RWPE1 (cell line): Measurements from ENCODE around the gene KDM4B.
A peak's percentile ranks its signal among the peaks of the same experiment; 100 is the strongest.

Experiments
- CTCF ChIA-PET: fragments of 350-600 bp; sonication (Branson Sonifier 250); formaldehyde crosslinking; extraction: SDS; loops from one replicate; lab custom pipeline; 2021; lab: Yijun Ruan, JAX
- POLR2A ChIA-PET: fragments of 400-600 bp; formaldehyde crosslinking; extraction: SDS; loops from one replicate; lab custom pipeline; 2020; ENCODE audit warnings: antibody characterized with exemption; ENCODE audit not compliant: low non-redundant PET; lab: Yijun Ruan, JAX
- DNase-seq: peaks from one replicate; pipeline ENCODE4 v3.0.0; 2012; ENCODE audit warnings: low spot score
- H3K27ac ChIP-seq: fragments of 450-650 bp; 2 replicates; pipeline ENCODE4 v1.5.1; 2017
- CTCF ChIP-seq: fragments of 450-650 bp; conservative IDR thresholded peaks from 2 replicates; pipeline ENCODE4 v1.5.1; 2017; ENCODE audit warnings: low read depth, mild to moderate bottlenecking

Gene KDM4B

GRCh38 chr19:4991996-4992698 lies 23.2 kb downstream of the KDM4B start:
- ChIA-PET POLR2A (no interaction called here), CTCF (no interaction called here)
- DNase-seq, result no peak
- TF ChIP-seq CTCF, result no peak
- H3K27ac ChIP-seq, result no peak overlapping the region

GRCh38 chr19:4993683-4994082 lies 24.8 kb downstream of the KDM4B start:
- no peak overlapping the region for H3K27ac ChIP-seq
- CTCF ChIA-PET, result interaction anchor here (0.6 kb wide), 1 partner anchor 202 kb away, joined by 3 read pairs; the partner anchor contains the start of gene FEM1A
- POLR2A ChIA-PET, result no interaction called here
- no peak for DNase-seq
- no peak for TF ChIP-seq CTCF

GRCh38 chr19:4996701-4997100 lies 27.8 kb downstream of the KDM4B start:
- ChIA-PET CTCF (interaction anchor here (0.6 kb wide), 1 partner anchor 186 kb away, joined by 3 read pairs; no protein-coding TSS in a partner anchor), POLR2A (no interaction called here)
- no peak for DNase-seq
- peak overlapping the region; percentile 25 for H3K27ac ChIP-seq
- TF ChIP-seq CTCF, result no peak

GRCh38 chr19:4997297-4997696 lies 28.4 kb downstream of the KDM4B start:
- no peak for DNase-seq
- no peak overlapping the region for H3K27ac ChIP-seq
- TF ChIP-seq CTCF, result no peak
- POLR2A ChIA-PET, result no interaction called here
- CTCF ChIA-PET, result interaction anchor here (0.6 kb wide), 1 partner anchor 186 kb away, joined by 3 read pairs; no protein-coding TSS in a partner anchor

- POLR2A ChIA-PET, result no interaction called here
Measured at GRCh38 chr19:5000120-5000611, 31.3 kb downstream of the KDM4B start.

GRCh38 chr19:5001615-5002014 lies 32.7 kb downstream of the KDM4B start:
- no peak; the same call in 1 of the 2 replicates for TF ChIP-seq CTCF
- peak; percentile 30 for DNase-seq
- ChIA-PET POLR2A (no interaction called here), CTCF (interaction anchor here (0.6 to 1.7 kb wide), 10 partner anchors 14 to 255 kb away, joined by 3 to 10 read pairs (median 3); no protein-coding TSS in a partner anchor)
- H3K27ac ChIP-seq, result peak overlapping the region; percentile 70

More at GRCh38 chr19:5000120-5000611, 31.3 kb downstream of the KDM4B start:
- TF ChIP-seq CTCF, result no peak
- DNase-seq, result no peak
- H3K27ac ChIP-seq, result no peak overlapping the region
- CTCF ChIA-PET, result no interaction called here
